NCI-H748 (cell line): ENCODE measurements around the gene STX11.

Experiments used
- DNase-seq: peaks from one replicate; lab custom pipeline; 2025; ENCODE audit not compliant: unreplicated experiment; lab: John Stamatoyannopoulos, UW

The STX11 gene

GRCh38 chr6:144141470-144141869 is 8.8 kb upstream of the STX11 start:
- no peak for DNase-seq

GRCh38 chr6:144143106-144143505 is 7.2 kb upstream of the STX11 start:
- no peak for DNase-seq

GRCh38 chr6:144143878-144144277 is 6.4 kb upstream of the STX11 start:
- DNase-seq = no peak

GRCh38 chr6:144144996-144145395 is 5.3 kb upstream of the STX11 start:
- DNase-seq = no peak

GRCh38 chr6:144145541-144145940 is 4.8 kb upstream of the STX11 start:
- DNase-seq = no peak

- DNase-seq = no peak
Measured at GRCh38 chr6:144148886-144149285, 1.4 kb upstream of the STX11 start.

- peak; percentile 74 for DNase-seq
Measured at GRCh38 chr6:144149558-144149893, 791 bp upstream of the STX11 start.

GRCh38 chr6:144150710-144151657 is 667 bp downstream of the STX11 start:
- DNase-seq = peak; percentile 68

GRCh38 chr6:144152334-144152900 is 2.1 kb downstream of the STX11 start:
- DNase-seq = no peak

- DNase-seq = no peak
Measured at GRCh38 chr6:144153260-144153659, 2.9 kb downstream of the STX11 start.

- DNase-seq = no peak
Measured at GRCh38 chr6:144153971-144154370, 3.7 kb downstream of the STX11 start.

GRCh38 chr6:144155529-144155928 is 5.2 kb downstream of the STX11 start:
- no peak for DNase-seq

GRCh38 chr6:144156338-144156737 is 6.0 kb downstream of the STX11 start:
- DNase-seq = no peak

- no peak for DNase-seq
Measured at GRCh38 chr6:144156991-144157390, 6.7 kb downstream of the STX11 start.

- no peak for DNase-seq
Measured at GRCh38 chr6:144158133-144158532, 7.8 kb downstream of the STX11 start.

GRCh38 chr6:144159223-144159622 is 8.9 kb downstream of the STX11 start:
- DNase-seq = no peak

GRCh38 chr6:144159742-144160141 is 9.4 kb downstream of the STX11 start:
- no peak for DNase-seq

GRCh38 chr6:144160431-144161005 is 10.2 kb downstream of the STX11 start:
- DNase-seq = no peak

- no peak for DNase-seq
Measured at GRCh38 chr6:144161975-144162374, 11.7 kb downstream of the STX11 start.

- DNase-seq = no peak
Measured at GRCh38 chr6:144162977-144163376, 12.7 kb downstream of the STX11 start.

GRCh38 chr6:144165784-144166183 is 15.5 kb downstream of the STX11 start:
- no peak for DNase-seq

GRCh38 chr6:144170044-144170443 is 19.7 kb downstream of the STX11 start:
- no peak for DNase-seq
